Dendritic cell treated with granulocyte-macrophage colony-stimulating factor and Interleukin-4, amounts not matched to agents 40 ng/mL and 50 ng/mL, for 4 days (primary cell): Measurements from ENCODE around the gene BPIFA1.

ENCODE experiments used
- H3K27ac Mint-ChIP-seq: one replicate; pipeline ENCODE4 v1.8.0; 2022; ENCODE audit warnings: mild to moderate bottlenecking, mixed read lengths
- H3K27me3 Mint-ChIP-seq: one replicate; pipeline ENCODE4 v1.8.0; 2022; ENCODE audit warnings: mild to moderate bottlenecking, mixed read lengths
- H3K36me3 Mint-ChIP-seq: one replicate; pipeline ENCODE4 v1.8.0; 2022; ENCODE audit warnings: low read depth, mixed read lengths
- H3K4me1 Mint-ChIP-seq: one replicate; pipeline ENCODE4 v1.8.0; 2022; ENCODE audit warnings: low read depth, mixed read lengths
- H3K4me3 Mint-ChIP-seq: one replicate; pipeline ENCODE4 v1.8.0; 2022; ENCODE audit warnings: mild to moderate bottlenecking, moderate library complexity, mixed read lengths
- H3K9me3 Mint-ChIP-seq: one replicate; pipeline ENCODE4 v1.8.0; 2022; ENCODE audit warnings: mixed read lengths
- intact Hi-C: fragments of 100-400 bp; cut with micrococcal nuclease; formaldehyde crosslinking; loops from one replicate; pipeline ENCODE4 v1.15.0; 2022

The BPIFA1 gene

DNA sequence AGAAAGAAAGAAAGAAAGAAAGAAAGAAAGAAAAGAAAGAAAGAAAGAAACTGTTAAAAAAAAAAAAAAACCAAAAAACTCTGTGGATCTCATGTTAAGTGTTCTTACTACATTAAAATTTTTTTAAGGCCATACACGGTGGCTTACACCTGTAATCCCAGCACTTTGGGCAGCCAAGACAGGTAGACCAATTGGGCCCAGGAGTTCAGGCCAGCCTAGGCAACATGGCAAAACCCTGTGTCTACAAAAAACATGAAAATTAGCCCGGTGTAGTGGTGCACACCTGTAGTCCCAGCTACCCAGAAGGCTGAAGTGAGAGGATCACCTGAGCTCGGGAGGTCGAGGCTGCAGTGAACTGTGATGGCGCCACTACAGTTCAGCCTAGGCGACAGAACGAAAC lies 4.6 kb upstream of the BPIFA1 start:
- H3K4me1 Mint-ChIP-seq: peaks cover 9% of the 10 kb centered on the region
- H3K27ac Mint-ChIP-seq: no peak overlapping the region
- intact Hi-C loops: no loop called here
- peaks cover 16% of the 10 kb centered on the region for H3K27me3 Mint-ChIP-seq
- H3K9me3 Mint-ChIP-seq: no peaks in the 10 kb centered on the region
- no peaks in the 10 kb centered on the region for H3K36me3 Mint-ChIP-seq
- no peak overlapping the region for H3K4me3 Mint-ChIP-seq

DNA sequence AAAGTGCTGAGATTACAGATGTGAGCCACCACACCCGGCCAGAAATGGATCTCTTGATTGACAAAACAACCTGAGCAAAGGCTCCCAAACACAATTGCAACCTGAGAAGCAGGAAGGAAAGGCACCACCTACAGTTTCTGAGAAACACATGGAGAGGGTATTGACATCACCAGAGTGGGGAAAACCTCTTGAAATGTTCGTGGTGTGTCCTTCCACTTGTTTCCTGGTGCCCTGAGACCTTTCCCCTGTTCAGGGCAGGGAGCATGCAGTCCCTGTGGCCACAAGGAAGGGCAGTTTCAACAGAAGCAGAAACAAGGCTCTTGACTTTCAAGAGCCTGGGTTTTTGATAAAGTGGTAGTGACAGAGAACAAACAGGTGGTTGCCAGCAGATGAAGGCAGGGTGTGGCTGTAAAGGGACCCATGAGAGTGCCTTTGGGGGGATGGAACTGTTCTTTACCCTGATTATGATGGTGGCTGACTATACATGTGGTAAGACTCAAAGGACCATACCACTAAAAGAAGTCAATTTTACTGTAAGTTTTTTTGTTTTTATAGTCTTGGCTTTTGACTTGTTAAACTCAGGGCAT lies 3.2 kb upstream of the BPIFA1 start:
- H3K4me3 Mint-ChIP-seq: no peak overlapping the region
- H3K27ac Mint-ChIP-seq: no peak overlapping the region
- H3K27me3 Mint-ChIP-seq: peaks cover 18% of the 10 kb centered on the region

GRCh38 chr20:33233129-33233774 lies 2.5 kb upstream of the BPIFA1 start:
- peaks cover 18% of the 10 kb centered on the region for H3K27me3 Mint-ChIP-seq
- H3K9me3 Mint-ChIP-seq: no peaks in the 10 kb centered on the region
- intact Hi-C loops: no loop called here
- H3K27ac Mint-ChIP-seq: no peak overlapping the region
- no peak overlapping the region for H3K4me3 Mint-ChIP-seq
- H3K4me1 Mint-ChIP-seq: peaks cover 9% of the 10 kb centered on the region
- no peaks in the 10 kb centered on the region for H3K36me3 Mint-ChIP-seq

More for the DNA sequence above, 3.2 kb upstream of the BPIFA1 start:
- Mint-ChIP-seq H3K4me1 (peaks cover 9% of the 10 kb centered on the region), H3K36me3 (no peaks in the 10 kb centered on the region), H3K9me3 (no peaks in the 10 kb centered on the region)
- intact Hi-C loops: no loop called here

DNA sequence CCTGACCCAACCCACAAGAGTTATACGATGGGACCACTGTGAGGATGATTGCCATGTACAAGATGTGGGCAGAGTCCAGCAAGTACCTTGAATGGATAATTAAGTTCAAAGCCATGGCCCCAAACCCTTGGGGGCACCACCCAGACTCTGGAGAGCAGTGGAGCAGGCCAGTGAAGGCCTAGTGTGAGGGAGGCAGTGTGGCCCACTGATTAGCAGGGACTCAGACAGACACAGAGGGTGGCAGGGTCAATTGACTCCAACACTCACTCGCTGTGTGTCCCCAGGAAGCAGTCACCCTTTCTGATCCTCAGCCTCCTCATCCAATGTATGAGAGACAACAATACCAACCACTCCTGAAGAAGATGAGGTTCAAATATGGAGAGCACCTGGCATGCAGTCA lies 1.7 kb upstream of the BPIFA1 start:
- peaks cover 9% of the 10 kb centered on the region for H3K4me1 Mint-ChIP-seq
- H3K36me3 Mint-ChIP-seq: no peaks in the 10 kb centered on the region
- peaks cover 18% of the 10 kb centered on the region for H3K27me3 Mint-ChIP-seq
- no peaks in the 10 kb centered on the region for H3K9me3 Mint-ChIP-seq
- no peak overlapping the region for H3K27ac Mint-ChIP-seq
- no peak overlapping the region for H3K4me3 Mint-ChIP-seq
- intact Hi-C loops: no loop called here

DNA sequence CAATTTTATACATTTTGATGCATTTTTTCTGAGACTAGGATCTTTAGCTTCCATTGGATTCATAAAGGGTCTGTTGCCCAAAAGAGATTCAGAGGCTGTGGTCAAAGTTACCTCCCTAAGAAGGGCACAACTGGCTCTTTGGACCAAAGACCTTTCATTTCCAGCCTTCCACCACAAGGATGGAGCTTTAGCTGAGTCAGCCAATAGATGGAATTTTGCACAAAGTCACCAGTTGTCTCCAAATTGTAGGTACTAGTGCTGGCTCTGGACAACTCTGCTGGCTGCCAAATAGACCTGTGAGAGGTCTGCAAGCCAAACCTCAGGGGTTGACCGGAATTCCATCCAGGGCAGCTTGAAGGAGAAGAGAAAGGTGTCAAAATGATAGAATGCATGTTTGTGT lies 555 bp downstream of the BPIFA1 start:
- intact Hi-C loops: no loop called here
- Mint-ChIP-seq H3K4me1 (no peaks in the 10 kb centered on the region), H3K4me3 (no peak overlapping the region), H3K27ac (no peak overlapping the region), H3K27me3 (peaks cover 19% of the 10 kb centered on the region), H3K9me3 (no peaks in the 10 kb centered on the region), H3K36me3 (no peaks in the 10 kb centered on the region)

- Mint-ChIP-seq H3K4me1 (no peaks in the 10 kb centered on the region), H3K9me3 (no peaks in the 10 kb centered on the region), H3K27me3 (peaks cover 13% of the 10 kb centered on the region), H3K27ac (no peak overlapping the region), H3K4me3 (no peak overlapping the region), H3K36me3 (no peaks in the 10 kb centered on the region)
- intact Hi-C loops: no loop called here
Measured at GRCh38 chr20:33237989-33238388, 2.2 kb downstream of the BPIFA1 start.

DNA sequence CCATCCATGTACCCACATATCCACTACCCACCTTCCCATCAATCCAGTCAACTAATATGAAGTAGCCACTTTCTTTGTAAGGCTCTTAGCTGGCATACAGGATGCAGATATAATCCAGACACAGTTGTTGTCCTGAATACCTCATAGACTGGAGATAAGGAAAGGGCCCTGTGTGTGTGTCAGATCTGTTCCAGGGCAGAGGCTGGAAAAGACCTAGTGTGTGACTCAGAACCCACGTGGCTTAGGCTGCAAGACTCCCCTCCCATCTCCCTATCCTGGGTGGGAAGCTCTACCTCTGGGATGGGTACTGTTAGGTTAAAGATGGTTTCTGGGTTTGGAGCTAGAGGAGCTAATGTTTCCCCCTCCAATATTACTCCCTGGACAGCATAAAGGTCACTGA lies 3.6 kb downstream of the BPIFA1 start:
- Mint-ChIP-seq H3K4me1 (no peaks in the 10 kb centered on the region), H3K27me3 (peaks cover 13% of the 10 kb centered on the region), H3K36me3 (no peaks in the 10 kb centered on the region), H3K27ac (no peak overlapping the region), H3K9me3 (no peaks in the 10 kb centered on the region), H3K4me3 (no peak overlapping the region)
- intact Hi-C loops: no loop called here

DNA sequence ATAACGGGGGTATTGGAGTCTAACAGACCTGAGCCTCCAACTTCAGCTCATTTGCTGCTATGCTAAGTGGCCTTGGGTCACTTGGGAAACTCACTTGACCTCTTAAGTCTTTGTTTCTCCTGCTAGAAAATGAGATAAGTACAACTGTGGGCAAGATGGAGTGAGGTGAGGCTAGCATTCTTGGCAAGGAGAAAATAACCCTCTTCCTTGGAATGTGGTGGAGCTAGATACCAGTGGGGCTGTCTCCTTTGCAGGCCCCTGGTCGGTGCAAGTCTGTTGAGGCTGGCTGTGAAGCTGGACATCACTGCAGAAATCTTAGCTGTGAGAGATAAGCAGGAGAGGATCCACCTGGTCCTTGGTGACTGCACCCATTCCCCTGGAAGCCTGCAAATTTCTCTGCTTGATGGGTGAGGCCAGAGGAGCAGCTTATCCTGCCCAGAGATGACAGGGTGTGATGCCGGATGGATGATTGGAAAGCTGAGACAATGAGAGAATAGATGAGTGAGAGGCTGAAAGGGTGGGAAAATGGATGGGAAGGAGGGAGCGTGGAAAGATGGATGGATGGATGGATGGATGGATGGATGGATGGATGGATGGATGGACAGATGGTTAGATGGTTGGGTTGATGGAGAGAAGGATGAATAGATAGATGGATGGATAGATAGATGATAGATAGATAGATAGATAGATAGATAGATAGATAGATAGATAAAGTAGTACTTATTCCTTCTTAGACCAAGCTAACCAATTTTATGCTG lies 4.4 kb downstream of the BPIFA1 start:
- H3K27me3 Mint-ChIP-seq: peaks cover 13% of the 10 kb centered on the region
- no peak overlapping the region for H3K4me3 Mint-ChIP-seq
- intact Hi-C loops: no loop called here
- no peaks in the 10 kb centered on the region for H3K36me3 Mint-ChIP-seq
- no peak overlapping the region for H3K27ac Mint-ChIP-seq
- no peaks in the 10 kb centered on the region for H3K4me1 Mint-ChIP-seq
- H3K9me3 Mint-ChIP-seq: no peaks in the 10 kb centered on the region

DNA sequence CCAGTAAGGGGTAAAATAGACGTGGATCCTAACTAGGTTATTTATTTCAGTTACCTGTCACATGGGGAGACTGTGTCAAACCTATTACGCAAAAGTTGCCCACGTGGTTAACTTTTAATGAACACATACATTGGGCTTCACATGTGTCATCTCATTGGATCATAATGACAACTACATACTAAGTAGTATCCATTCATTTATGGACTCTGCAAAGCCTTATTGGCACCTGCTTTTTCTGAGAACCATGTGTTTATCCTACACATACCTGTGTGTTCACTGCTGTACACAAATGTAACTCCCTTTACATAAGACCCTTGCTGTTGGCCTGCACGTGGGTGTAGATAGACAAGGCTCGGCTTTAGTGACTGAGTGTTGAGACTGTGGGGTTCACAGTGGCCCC lies 5.1 kb downstream of the BPIFA1 start:
- Mint-ChIP-seq H3K9me3 (no peaks in the 10 kb centered on the region), H3K4me1 (no peaks in the 10 kb centered on the region), H3K27me3 (peaks cover 7% of the 10 kb centered on the region), H3K4me3 (no peak overlapping the region), H3K27ac (no peak overlapping the region), H3K36me3 (no peaks in the 10 kb centered on the region)
- intact Hi-C loops: no loop called here

DNA sequence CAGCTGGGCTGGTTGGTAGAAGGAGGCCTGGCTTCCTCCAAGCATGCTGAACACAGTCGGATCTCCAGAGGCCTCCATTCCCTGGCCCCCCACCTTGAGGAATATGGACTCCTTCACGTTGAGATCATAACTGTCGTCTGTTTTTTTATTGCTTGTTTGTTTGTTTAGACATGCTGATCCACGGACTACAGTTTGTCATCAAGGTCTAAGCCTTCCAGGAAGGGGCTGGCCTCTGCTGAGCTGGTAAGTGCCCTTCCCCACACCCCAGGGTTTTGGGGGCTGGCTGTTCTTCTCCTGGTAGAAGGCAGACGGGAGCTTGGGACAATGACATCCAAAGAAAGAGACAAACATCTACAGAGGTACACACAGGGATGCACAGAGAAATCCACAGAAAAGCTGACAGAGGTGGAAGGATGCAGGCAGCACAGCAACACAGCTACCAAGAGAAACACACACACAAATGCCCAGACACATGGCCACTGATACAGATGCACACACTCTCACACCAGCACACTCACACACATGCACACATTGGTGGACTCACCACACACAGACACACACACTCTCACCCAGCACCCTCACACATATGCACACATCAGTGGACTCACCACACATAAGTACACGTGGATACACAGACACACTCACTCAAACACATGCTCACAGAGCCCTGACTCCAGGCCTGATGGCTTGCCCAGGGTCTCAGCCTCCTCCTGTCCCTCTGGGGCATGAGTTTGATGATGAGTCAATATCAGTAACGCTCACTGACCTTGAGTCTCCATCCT lies 6.7 kb downstream of the BPIFA1 start:
- intact Hi-C loops: no loop called here
- Mint-ChIP-seq H3K4me1 (no peaks in the 10 kb centered on the region), H3K27me3 (peaks cover 1% of the 10 kb centered on the region), H3K36me3 (no peaks in the 10 kb centered on the region), H3K27ac (no peak overlapping the region), H3K4me3 (no peak overlapping the region), H3K9me3 (no peaks in the 10 kb centered on the region)

GRCh38 chr20:33246077-33246476 lies 10.3 kb downstream of the BPIFA1 start:
- no peak overlapping the region for H3K4me3 Mint-ChIP-seq
- H3K4me1 Mint-ChIP-seq: no peaks in the 10 kb centered on the region
- H3K36me3 Mint-ChIP-seq: no peaks in the 10 kb centered on the region
- intact Hi-C loops: no loop called here
- no peaks in the 10 kb centered on the region for H3K9me3 Mint-ChIP-seq
- no peaks in the 10 kb centered on the region for H3K27me3 Mint-ChIP-seq
- no peak overlapping the region for H3K27ac Mint-ChIP-seq

DNA sequence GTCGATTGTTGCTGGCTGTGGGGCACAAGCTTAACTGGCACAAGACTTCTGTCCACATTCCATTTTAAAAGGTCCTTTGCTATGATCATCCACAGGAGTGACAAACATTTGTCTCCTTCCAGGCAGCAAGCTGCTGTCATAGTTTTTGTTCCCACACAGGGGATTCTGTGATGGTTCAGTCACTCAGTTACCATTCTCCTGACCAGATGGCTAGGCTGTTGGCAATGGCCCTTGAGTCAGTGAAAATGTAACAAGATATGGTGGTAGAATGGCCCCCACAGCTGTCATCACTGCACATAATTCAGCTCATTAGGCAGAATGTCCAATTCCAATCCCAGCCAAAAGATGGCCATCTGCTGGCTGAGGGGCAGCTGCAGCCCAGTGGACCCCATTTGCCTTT lies 13.7 kb downstream of the BPIFA1 start:
- Mint-ChIP-seq H3K4me1 (peaks cover 3% of the 10 kb centered on the region), H3K4me3 (no peak overlapping the region), H3K36me3 (no peaks in the 10 kb centered on the region), H3K27ac (no peak overlapping the region), H3K27me3 (no peaks in the 10 kb centered on the region), H3K9me3 (no peaks in the 10 kb centered on the region)
- intact Hi-C loops: no loop called here

DNA sequence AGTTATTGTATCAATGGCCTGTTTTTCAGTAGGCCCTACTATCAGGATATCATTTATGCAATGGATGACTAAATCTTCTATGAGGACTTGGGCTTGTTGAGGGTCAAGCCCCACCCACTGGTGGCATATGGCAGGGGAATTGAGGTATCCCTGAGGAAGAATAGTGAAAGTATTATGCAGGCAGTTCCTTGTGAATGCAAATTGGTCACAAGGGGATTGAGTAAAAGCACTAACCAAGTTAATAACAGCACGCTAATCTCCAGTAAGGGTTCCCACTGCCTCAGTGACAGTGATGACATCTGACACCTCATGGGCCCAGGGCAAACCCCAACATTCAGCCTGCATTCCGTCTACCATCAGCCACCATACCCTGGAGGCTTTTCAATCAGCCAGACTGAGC lies 14.9 kb downstream of the BPIFA1 start:
- no peak overlapping the region for H3K4me3 Mint-ChIP-seq
- no peaks in the 10 kb centered on the region for H3K27me3 Mint-ChIP-seq
- peaks cover 10% of the 10 kb centered on the region for H3K4me1 Mint-ChIP-seq
- no peak overlapping the region for H3K27ac Mint-ChIP-seq
- intact Hi-C loops: no loop called here
- no peaks in the 10 kb centered on the region for H3K9me3 Mint-ChIP-seq
- H3K36me3 Mint-ChIP-seq: no peaks in the 10 kb centered on the region

DNA sequence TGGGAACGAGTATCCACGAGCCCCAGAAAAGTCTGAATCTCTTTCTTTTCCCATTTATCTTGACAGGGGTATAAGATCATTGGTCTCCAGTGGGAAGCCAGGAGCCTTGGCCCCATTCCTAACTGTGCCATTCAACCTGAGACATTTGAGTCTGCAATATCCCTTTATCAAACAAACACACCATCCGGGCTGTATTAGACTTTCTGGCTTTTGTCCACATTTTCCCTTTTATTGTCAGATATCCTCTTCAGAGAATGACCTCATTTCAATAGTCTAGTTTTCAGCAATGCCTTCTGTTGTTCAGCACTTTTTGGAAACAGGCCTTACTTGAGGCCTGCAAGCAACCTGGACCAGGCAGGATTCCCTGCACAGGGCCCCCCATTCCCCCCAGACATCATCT lies 15.7 kb downstream of the BPIFA1 start:
- Mint-ChIP-seq H3K4me3 (no peak overlapping the region), H3K4me1 (peaks cover 10% of the 10 kb centered on the region), H3K27ac (no peak overlapping the region), H3K36me3 (no peaks in the 10 kb centered on the region), H3K27me3 (no peaks in the 10 kb centered on the region), H3K9me3 (no peaks in the 10 kb centered on the region)
- intact Hi-C loops: no loop called here
